Activated gamma-delta T cell treated with anti-CD3 and anti-CD28 coated beads, Interleukin-2, amount 50 U/mL, for 16 hours (primary cell): ENCODE results near the gene RAD51B.

Experiments
- DNase-seq: peaks from one replicate; pipeline ENCODE4 v3.0.0-alpha.2; 2020; ENCODE audit warnings: low read depth

RAD51B gene

DNA sequence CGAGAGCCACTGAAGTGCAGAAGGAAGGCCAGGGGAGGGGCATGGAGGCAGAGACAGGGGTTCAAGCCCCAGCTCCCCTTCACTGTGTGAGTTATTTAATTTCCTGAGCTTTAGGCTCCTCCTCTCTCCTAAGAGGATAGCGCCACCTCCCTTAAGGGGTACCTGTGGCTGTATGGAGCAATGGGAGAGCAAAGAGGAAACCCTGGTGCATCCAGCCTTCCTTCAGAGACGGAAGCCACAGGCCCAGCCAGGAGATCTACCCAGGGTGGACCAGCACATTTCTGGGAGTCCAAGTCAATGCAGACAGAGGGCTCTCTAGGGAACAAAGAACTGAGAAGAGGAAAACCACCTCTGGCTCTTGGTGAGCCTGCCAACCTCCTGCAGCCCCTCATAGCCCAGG is 883.0 kb downstream of the RAD51B start:
- no peak for DNase-seq

GRCh38 chr14:68703093-68703492 is 883.5 kb downstream of the RAD51B start:
- DNase-seq, result no peak

GRCh38 chr14:68704736-68705720 is 885.4 kb downstream of the RAD51B start:
- no peak for DNase-seq

- DNase-seq, result no peak
Measured at GRCh38 chr14:68705741-68706283, 886.2 kb downstream of the RAD51B start.

DNA sequence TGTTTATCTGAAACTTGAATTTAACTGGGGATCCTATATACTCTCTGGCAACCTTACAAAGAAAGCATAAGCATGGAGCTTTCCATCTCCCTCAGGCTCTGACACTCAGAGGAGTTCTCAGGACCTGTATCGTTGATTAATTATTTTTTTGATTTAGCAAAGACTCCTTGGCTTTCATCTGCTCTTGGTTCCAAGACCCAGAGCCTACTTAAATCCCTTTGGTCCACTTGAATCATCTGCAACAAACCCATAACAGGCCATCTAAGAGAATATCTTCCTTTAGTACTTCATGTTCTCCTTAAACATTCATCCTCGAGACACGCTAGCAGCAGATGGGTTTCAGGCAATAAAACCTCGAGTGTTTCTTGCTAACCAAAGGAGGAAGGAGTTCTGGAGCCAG is 887.9 kb downstream of the RAD51B start:
- DNase-seq, result no peak

DNA sequence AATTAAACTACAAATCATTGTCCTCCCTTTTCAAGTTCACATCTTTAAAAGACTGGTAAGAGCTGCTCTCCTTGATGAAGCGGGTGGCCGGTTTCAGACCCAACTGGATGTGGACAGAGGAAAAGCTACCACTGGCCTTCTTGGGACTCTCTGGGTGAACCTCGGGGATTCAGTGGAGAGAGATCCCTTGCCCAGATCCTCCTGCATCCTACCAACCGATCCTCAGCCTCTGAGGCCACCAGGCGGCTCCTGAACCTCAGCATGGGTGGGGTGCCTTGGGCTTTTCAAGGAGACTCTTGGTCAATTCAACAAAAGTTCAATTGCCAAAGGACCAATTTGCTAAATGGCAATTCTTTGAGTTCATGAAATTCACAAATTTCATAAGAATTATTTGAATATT is 888.8 kb downstream of the RAD51B start:
- DNase-seq, result no peak

GRCh38 chr14:68709007-68709406 is 889.4 kb downstream of the RAD51B start:
- no peak for DNase-seq

DNA sequence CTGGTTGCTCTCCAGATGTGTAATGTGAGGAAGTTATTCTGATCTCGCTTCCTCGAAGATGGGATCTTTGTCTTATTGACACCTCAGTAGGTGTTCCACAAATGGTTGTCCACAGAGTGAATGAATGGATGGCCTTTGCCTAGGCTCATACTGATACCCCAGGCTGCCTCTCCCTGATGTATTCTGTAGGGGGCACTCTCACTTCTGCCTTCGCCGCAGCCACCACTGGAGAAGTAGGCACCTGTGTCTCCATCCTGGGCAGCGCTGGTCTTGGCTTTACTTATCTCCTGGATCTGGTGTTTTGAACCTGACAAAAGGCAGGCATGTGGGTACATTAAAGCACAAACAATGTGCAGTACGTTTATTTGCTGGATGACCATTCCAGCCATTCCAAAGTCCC is 891.2 kb downstream of the RAD51B start:
- DNase-seq, result no peak

DNA sequence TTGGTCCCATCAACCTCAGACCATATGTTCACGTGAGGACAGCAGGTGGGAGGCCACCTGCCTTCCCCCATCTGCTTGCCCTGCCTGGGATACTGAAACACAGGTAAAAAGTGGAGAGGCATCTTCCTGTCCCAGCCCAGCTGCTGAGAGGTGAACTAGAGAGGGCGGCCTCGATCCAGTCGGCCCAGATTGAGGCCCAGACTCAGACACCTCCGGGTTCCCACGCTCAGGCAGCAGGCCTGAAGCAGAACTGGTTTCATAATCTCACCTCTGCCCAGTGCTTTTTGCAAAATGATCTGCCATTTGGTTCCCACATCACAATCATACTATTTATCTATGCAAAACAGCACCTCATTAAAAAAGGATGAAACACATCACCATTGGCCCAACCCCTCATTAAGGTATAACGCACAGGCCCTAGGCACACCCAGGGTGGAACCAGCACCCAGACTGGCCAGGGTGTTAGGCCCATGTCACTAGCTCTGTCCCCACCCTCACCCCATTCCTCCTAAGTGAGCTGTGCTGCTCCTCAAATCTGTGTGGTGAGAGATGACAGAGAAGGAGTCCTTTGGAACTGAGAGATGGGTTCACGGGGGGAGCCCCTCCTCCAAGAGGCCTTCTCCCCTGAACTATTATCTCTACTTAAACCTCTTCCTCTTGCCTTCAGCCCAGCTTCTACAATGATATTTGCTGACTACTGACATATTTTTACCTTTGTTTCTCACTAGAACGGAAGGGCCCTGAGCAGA is 892.2 kb downstream of the RAD51B start:
- DNase-seq, result no peak

DNA sequence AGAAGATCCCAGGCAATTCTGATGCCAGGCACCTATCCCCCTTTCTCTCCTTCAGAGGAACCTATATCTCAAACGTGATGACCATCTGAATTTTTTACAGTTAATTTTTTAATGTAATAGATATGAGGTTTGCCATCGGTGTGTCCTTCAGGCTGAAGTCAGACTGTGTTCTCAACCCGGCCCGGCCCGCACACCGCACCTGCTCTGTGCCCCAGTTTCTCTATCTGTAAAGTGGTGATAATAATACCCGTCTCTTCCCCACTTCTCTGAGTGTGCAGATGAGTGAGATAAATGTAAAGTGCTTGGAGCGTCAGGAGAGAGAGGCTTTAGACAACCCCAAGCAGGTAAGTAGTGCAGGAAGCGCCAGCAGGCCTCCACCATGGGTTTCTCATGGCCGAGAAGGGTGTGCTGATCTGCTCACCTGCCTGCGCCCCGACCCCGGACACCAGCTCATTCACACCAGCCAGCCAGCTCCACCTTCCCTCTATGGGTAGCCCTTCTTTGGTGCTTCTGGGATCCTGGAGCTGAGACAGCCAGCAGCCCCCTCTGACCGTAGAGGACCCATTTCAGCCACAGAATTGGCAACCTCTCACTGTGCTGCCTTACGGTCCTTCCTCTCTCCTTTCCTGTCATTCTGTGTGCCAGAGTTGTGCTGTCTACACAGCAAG is 893.3 kb downstream of the RAD51B start:
- DNase-seq, result no peak

GRCh38 chr14:68713782-68714181 is 894.2 kb downstream of the RAD51B start:
- no peak for DNase-seq

DNA sequence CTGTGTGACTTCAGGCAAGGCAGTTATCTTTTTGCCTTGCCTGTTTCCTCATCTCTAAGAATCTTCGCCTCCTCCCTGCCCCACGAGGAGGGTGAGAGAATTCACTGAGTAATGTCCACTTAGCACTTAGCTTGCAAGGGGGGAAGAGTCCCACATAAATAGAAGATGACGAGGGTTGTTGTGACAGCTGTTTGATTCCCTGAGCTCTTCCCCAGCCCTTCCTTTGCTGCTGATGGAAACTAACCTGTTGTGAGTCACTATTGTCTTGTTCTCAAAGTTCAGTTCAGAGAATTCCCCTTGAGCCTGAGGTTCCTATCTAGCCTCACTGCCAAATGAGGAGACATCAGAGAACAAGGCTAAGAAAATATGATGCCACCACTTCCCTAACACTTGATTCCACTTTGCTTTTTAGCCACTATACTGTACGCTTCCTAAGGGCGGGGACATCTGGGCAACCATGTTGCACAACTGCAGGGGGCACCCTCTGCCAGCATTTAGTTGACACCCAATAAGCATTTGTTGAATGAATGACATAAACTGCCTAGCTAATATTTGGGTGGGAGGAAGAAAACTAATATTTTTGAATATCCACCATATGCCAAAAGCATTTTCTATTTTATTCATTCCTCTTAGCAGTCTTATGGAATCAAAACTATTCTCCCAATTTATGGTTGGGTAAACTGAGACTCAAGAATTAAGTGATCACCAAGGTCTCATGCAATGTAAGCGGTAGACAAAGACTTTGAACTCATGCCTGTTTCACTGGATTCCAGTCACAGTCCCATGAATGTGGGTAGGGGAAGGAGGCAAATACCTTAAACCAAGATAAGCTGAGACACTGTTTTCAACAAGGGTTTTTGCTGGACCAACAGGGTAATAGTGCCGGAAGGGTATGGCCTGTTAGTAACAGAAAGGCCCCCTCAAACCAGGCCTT is 895.7 kb downstream of the RAD51B start:
- DNase-seq, result no peak

DNA sequence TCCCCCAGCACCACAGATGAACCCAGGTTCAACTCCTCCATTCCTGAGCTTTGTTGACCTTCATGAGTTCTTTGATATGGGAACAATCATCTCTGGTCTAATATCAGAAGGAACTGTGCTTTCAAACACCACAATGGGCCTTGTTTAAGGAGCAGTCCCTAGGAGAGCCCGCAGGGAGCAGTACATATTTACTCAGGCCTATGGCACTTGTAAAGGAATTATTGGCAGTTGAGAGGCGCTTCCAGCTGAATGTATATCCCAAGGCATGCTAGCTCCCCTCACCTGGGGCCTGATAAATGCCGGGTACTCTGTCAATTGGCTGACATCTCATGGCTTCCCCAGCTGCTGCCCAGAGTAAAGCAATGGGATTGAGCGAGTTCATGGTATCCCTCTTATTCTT is 897.1 kb downstream of the RAD51B start:
- no peak for DNase-seq

DNA sequence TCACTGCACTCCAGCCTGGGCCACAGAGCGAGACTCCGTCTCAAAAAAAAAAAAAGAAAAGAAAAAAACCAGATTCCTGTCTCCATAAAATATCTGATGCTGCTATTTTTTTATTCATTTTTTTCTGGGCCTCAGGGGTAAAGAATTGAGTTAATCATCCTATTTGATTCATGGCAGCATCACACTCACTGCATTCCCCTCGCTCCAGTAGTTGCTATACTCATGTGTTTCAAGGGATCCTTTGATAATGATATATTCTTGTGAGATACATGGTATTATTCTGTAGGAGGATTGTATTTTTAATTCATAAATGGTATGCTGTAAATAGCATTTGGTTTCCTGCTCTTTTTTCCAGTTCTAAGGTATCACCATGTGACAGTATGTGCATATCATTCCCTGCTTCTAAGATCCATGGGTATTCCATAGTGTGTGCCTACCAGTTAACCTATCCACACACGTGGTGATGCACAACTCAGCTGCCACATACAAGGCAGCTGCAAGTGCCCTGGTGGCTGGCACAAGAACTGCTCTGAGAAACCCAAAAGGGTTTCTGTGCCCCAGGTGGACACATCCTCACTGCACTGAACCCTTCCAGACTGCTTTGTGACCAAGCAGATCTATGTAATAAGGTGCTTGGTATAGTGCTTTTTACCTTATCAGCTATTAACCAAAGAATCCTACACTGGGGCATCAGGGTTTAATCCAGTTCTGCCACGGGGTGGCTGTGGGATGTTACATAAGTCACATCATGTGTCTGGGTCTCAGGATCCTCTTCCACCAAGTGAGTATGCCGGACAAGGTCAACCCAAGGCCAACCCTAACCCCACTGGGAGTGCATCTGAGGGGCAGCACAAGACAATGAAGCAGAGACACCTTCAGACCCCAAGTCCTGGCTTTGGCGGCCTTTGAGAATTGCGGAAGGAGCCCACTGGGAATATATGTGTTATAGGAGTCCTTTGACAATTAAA is 898.7 kb downstream of the RAD51B start:
- no peak for DNase-seq

- no peak for DNase-seq
Measured at GRCh38 chr14:68719634-68720384, 900.2 kb downstream of the RAD51B start.

GRCh38 chr14:68722186-68722585 is 902.6 kb downstream of the RAD51B start:
- DNase-seq, result no peak

GRCh38 chr14:68722968-68723566 is 903.5 kb downstream of the RAD51B start:
- no peak for DNase-seq

DNA sequence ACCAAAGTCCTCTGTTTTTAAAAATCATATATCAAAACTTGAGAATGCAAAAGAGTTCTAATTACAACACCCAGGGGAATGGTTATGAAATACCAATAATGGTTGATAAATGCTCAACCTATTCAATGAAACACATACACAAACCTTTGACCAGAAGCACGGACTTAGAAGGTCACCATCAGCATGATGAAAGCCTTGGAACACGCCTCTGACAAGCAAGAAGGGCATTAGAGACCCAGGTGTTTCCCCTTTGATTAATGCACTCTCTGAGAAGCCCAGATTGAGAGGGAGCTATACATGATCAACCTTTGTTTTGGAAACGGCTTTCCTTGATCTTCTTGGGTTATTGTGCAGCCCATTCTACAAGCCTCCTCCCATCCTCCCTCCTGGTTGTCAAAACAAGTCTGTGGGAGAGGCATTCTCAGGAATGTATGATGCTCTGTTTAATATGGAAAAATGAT is 904.3 kb downstream of the RAD51B start:
- DNase-seq, result no peak

- DNase-seq, result no peak
Measured at GRCh38 chr14:68724914-68725313, 905.3 kb downstream of the RAD51B start.
